KMS-11 (cell line): ENCODE data around the gene CACNA1A.

ENCODE experiments used
- H2AFZ ChIP-seq: fragments of 200-600 bp; sonication (generic); 2 replicates; pipeline ENCODE4 v1.6.1; 2016; ENCODE audit warnings: antibody characterized with exemption, mixed run types, low read depth
- H3K27ac ChIP-seq: fragments of 200-600 bp; sonication (generic); 2 replicates; pipeline ENCODE4 v1.6.1; 2016; ENCODE audit warnings: mild to moderate bottlenecking, mixed run types
- H3K27me3 ChIP-seq: fragments of 200-600 bp; sonication (generic); 2 replicates; pipeline ENCODE4 v1.6.1; 2017; ENCODE audit warnings: mild to moderate bottlenecking, low read depth, mixed run types, moderate library complexity; ENCODE audit not compliant: insufficient read depth
- H3K36me3 ChIP-seq: fragments of 200-600 bp; sonication (generic); 2 replicates; pipeline ENCODE4 v1.6.1; 2017; ENCODE audit warnings: mild to moderate bottlenecking, mixed run types; ENCODE audit not compliant: insufficient read depth
- H3K4me1 ChIP-seq: fragments of 200-600 bp; sonication (generic); 2 replicates; pipeline ENCODE4 v1.6.1; 2016; ENCODE audit warnings: mild to moderate bottlenecking, low read depth, mixed run types; ENCODE audit not compliant: poor library complexity, severe bottlenecking
- H3K4me2 ChIP-seq: fragments of 200-600 bp; sonication (generic); 2 replicates; pipeline ENCODE4 v1.7.0; 2016; ENCODE audit warnings: mild to moderate bottlenecking, mixed run types
- H3K4me3 ChIP-seq: fragments of 200-600 bp; sonication (generic); IDR thresholded peaks from 2 replicates; pipeline ENCODE4 v1.6.1; 2017; ENCODE audit warnings: low read depth, low read length, mixed read lengths; ENCODE audit not compliant: insufficient read depth
- H3K79me2 ChIP-seq: fragments of 200-600 bp; sonication (generic); 2 replicates; pipeline ENCODE4 v1.6.1; 2016; ENCODE audit warnings: low read depth, mixed run types; ENCODE audit not compliant: insufficient read depth
- H3K9ac ChIP-seq: fragments of 200-600 bp; sonication (generic); 2 replicates; pipeline ENCODE4 v1.6.1; 2016; ENCODE audit warnings: mild to moderate bottlenecking, mixed run types
- H4K20me1 ChIP-seq: fragments of 200-600 bp; sonication (generic); 2 replicates; pipeline ENCODE4 v1.6.1; 2016; ENCODE audit warnings: mild to moderate bottlenecking, mixed run types; ENCODE audit not compliant: insufficient read depth
- TF ChIP-seq, protein P1 (sequence below): fragments of 200-600 bp; sonication (generic); conservative IDR thresholded peaks from 2 replicates; pipeline ENCODE4 v1.6.1; 2017; ENCODE audit warnings: low read depth, mild to moderate bottlenecking, antibody characterized with exemption, low read length, moderate library complexity, mixed read lengths

Gene CACNA1A

DNA sequence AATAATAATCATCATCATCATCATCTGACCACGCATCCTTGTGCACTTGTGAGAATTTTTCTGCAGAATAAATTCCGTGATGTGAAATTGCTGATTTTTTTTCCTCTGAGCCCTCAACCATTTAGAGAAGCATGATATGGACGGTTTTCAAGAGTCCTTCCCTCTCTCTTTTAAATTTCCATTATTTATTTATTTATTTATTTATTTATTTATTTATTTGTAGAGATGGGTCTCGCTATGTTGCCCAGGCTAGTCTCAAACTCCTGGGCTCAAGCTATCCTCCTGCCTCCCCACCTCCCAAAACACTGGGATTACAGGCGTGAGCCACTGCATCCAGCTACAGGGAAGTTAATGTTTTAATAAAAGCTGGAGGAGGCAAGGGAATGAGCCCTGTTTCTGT is 39.6 kb downstream of the CACNA1A start:
- Histone ChIP-seq H3K27me3 (no peaks in the 10 kb centered on the region; the same call in 1 of the 2 replicates), H2AFZ (no peak overlapping the region), H3K4me3 (no peak overlapping the region), H3K4me2 (no peak overlapping the region), H3K27ac (no peak overlapping the region), H3K4me1 (no peaks in the 10 kb centered on the region), H4K20me1 (no peaks in the 10 kb centered on the region), H3K9ac (no peak overlapping the region), H3K79me2 (no peaks in the 10 kb centered on the region), H3K36me3 (no peaks in the 10 kb centered on the region)
- TF ChIP-seq, protein P1, sequence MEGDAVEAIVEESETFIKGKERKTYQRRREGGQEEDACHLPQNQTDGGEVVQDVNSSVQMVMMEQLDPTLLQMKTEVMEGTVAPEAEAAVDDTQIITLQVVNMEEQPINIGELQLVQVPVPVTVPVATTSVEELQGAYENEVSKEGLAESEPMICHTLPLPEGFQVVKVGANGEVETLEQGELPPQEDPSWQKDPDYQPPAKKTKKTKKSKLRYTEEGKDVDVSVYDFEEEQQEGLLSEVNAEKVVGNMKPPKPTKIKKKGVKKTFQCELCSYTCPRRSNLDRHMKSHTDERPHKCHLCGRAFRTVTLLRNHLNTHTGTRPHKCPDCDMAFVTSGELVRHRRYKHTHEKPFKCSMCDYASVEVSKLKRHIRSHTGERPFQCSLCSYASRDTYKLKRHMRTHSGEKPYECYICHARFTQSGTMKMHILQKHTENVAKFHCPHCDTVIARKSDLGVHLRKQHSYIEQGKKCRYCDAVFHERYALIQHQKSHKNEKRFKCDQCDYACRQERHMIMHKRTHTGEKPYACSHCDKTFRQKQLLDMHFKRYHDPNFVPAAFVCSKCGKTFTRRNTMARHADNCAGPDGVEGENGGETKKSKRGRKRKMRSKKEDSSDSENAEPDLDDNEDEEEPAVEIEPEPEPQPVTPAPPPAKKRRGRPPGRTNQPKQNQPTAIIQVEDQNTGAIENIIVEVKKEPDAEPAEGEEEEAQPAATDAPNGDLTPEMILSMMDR: no peak

DNA sequence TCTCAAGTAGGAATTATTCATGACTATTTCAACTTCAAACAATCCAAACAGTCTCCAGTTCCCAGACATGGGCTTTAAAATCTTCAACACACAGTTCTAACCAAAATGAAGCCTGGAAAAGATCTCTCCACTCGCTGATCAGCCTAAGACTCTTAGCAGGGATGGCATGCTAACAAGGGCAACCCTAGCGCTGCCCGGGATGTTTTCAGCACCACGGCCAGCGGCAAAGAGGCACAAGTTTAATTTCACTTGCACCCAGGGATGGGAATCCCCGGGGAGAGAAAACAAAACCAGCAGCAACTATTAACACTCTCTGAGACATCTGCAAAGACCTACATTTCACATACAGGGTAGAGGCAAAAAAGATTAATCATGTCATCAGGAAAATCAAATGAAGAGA is 43.0 kb downstream of the CACNA1A start:
- H3K4me3 ChIP-seq: no peak overlapping the region
- peaks cover 8% of the 10 kb centered on the region; the same call in 1 of the 2 replicates for H3K27me3 ChIP-seq
- no peak overlapping the region for H3K4me2 ChIP-seq
- H3K9ac ChIP-seq: no peak overlapping the region
- no peaks in the 10 kb centered on the region for H3K4me1 ChIP-seq
- H3K36me3 ChIP-seq: no peaks in the 10 kb centered on the region
- no peaks in the 10 kb centered on the region for H3K79me2 ChIP-seq
- no peak overlapping the region for H2AFZ ChIP-seq
- TF ChIP-seq, protein P1: no peak
- no peaks in the 10 kb centered on the region for H4K20me1 ChIP-seq
- no peak overlapping the region for H3K27ac ChIP-seq

DNA sequence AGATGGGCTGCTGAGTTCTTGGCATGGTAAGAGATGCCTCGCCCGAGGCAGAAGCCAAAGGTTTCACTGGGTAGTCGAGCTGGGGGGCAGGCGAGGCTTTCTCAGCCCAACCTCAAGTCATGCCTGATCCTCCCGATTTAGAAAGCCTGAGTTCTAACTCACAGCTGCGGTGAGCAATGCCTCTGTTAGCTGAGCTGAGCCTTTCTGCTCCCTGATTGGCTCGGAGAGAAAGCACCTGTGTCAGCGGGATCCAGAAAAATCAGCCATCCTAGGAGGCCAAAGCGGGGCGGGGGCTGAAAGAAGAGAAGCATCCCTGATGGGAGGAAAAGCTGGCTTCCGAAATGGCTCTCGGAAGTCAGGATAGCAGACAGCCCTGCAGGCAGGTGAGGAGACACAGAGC is 44.7 kb downstream of the CACNA1A start:
- Histone ChIP-seq H3K79me2 (no peaks in the 10 kb centered on the region), H3K9ac (no peak overlapping the region), H3K36me3 (no peaks in the 10 kb centered on the region), H3K4me1 (no peaks in the 10 kb centered on the region), H3K27me3 (peaks cover 10% of the 10 kb centered on the region; the same call in 1 of the 2 replicates), H3K4me3 (no peak overlapping the region), H3K27ac (no peak overlapping the region), H2AFZ (no peak overlapping the region), H3K4me2 (no peak overlapping the region), H4K20me1 (no peaks in the 10 kb centered on the region)
- TF ChIP-seq, protein P1: no peak

DNA sequence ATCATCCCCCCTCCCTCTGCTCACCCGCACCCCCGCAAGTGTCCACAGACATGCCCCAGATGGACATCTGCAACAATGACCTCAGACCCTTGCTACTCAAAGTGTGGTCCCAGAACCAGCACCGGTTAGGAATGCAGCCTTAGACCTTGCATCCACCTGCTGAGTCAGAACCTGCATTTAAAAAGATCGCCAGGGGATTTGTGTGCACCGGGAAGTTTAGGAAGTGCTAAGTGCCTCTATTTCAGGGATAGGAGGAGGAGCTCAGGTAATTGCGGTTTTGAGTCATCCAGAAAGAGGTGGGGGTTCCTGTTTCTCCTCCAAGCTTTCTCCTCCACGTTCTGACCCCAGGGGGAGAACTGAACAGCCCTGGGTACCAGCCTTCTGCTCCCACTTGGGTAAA is 46.2 kb downstream of the CACNA1A start:
- Histone ChIP-seq H3K27ac (no peak overlapping the region), H3K4me1 (no peaks in the 10 kb centered on the region), H4K20me1 (no peaks in the 10 kb centered on the region), H3K4me2 (no peak overlapping the region), H3K79me2 (no peaks in the 10 kb centered on the region), H3K27me3 (peaks cover 13% of the 10 kb centered on the region; the same call in 1 of the 2 replicates), H2AFZ (no peak overlapping the region), H3K9ac (no peak overlapping the region), H3K36me3 (no peaks in the 10 kb centered on the region), H3K4me3 (no peak overlapping the region)
- TF ChIP-seq, protein P1: no peak
